ENCODE data around the gene GNAQ. TPM values are rescaled to one million over a fixed set of nuclear protein-coding genes. Genes with fewer than 3 reads are reported as not detected.

Gene GNAQ
- total RNA-seq, 1 donor from 2014 or later = 21.3 TPM

GRCh38 chr9:77926371-77926878 lies 105.2 kb downstream of the GNAQ start:
- TF ChIP-seq, protein P1, sequence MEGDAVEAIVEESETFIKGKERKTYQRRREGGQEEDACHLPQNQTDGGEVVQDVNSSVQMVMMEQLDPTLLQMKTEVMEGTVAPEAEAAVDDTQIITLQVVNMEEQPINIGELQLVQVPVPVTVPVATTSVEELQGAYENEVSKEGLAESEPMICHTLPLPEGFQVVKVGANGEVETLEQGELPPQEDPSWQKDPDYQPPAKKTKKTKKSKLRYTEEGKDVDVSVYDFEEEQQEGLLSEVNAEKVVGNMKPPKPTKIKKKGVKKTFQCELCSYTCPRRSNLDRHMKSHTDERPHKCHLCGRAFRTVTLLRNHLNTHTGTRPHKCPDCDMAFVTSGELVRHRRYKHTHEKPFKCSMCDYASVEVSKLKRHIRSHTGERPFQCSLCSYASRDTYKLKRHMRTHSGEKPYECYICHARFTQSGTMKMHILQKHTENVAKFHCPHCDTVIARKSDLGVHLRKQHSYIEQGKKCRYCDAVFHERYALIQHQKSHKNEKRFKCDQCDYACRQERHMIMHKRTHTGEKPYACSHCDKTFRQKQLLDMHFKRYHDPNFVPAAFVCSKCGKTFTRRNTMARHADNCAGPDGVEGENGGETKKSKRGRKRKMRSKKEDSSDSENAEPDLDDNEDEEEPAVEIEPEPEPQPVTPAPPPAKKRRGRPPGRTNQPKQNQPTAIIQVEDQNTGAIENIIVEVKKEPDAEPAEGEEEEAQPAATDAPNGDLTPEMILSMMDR (IDR thresholded peaks at IDR 0.05; ENCODE audit: insufficient read depth, low read length, severe bottlenecking) = no peak
- Histone ChIP-seq H3K36me3 (ENCODE audit: control insufficient read depth, insufficient read depth, low read length) (no peaks in the 10 kb centered on the region), H3K4me3 (ENCODE audit: low read depth, low read length) (no peak overlapping the region), H3K27me3 (ENCODE audit: control insufficient read depth, insufficient read depth, low read length) (no peaks in the 10 kb centered on the region)
- FAIRE-seq (no peak), DNase-seq (ENCODE audit: low read depth) (peak; percentile 67)

- DNase-seq (ENCODE audit: low read depth) (no peak), FAIRE-seq (no peak)
- H3K27me3 ChIP-seq (ENCODE audit: control insufficient read depth, insufficient read depth, low read length) = no peaks in the 10 kb centered on the region
- H3K4me3 ChIP-seq (ENCODE audit: low read depth, low read length) = no peak overlapping the region
- TF ChIP-seq, protein P1 (IDR thresholded peaks at IDR 0.05; ENCODE audit: insufficient read depth, low read length, severe bottlenecking) = no peak
- H3K36me3 ChIP-seq (ENCODE audit: control insufficient read depth, insufficient read depth, low read length) = no peaks in the 10 kb centered on the region
Measured at GRCh38 chr9:77922591-77922990, 109.0 kb downstream of the GNAQ start.

DNA sequence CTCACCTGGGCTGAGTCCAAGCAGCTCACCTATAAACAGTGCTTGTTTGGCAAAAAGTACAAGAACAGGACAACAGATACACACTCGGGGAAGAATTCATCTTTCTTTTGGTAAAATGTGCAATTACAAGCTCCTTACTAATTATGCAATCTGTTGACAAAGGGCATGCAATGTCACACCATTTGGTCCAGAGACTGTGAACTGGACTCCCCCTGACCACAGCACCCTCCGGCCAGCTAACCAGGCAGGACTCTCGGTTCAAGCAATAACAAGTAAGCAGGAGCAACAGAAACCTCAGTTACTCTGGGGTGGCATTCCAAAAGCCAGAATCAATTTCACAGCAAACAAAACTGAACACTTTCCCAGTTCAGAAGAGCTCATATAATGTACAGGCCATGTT lies 113.8 kb downstream of the GNAQ start:
- DNase-seq (ENCODE audit: low read depth) (no peak), FAIRE-seq (no peak)
- no peak overlapping the region for H3K4me3 ChIP-seq (ENCODE audit: low read depth, low read length)
- TF ChIP-seq, protein P1 (IDR thresholded peaks at IDR 0.05; ENCODE audit: insufficient read depth, low read length, severe bottlenecking) = no peak
- H3K36me3 ChIP-seq (ENCODE audit: control insufficient read depth, insufficient read depth, low read length) = no peaks in the 10 kb centered on the region
- no peaks in the 10 kb centered on the region for H3K27me3 ChIP-seq (ENCODE audit: control insufficient read depth, insufficient read depth, low read length)

DNA sequence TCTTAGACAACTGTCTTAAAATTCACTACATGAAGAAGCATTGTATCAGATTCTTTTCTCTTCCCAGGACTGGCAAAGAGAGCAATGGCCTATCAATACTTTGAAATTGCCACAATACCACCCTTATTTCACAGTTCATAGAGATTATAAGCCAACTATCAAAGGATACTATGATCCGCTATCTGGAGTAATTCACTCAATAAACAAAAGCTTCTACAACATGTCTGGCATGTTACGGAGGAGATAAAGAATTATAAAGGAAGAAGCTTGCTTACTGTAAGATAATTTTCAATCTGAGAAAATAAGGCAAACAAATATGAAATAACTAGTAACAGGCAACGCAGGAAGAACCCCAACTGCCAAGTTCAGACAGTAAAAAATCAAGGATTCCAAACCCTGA lies 114.8 kb downstream of the GNAQ start:
- FAIRE-seq = no peak

GRCh38 chr9:77916410-77916819 lies 115.2 kb downstream of the GNAQ start:
- H3K27me3 ChIP-seq (ENCODE audit: control insufficient read depth, insufficient read depth, low read length) = no peaks in the 10 kb centered on the region
- FAIRE-seq = no peak
- TF ChIP-seq, protein P1 (IDR thresholded peaks at IDR 0.05; ENCODE audit: insufficient read depth, low read length, severe bottlenecking) = no peak

More for the DNA sequence above, 114.8 kb downstream of the GNAQ start:
- no peaks in the 10 kb centered on the region for H3K27me3 ChIP-seq (ENCODE audit: control insufficient read depth, insufficient read depth, low read length)
- no peak overlapping the region for H3K4me3 ChIP-seq (ENCODE audit: low read depth, low read length)
- no peak for DNase-seq (ENCODE audit: low read depth)
- H3K36me3 ChIP-seq (ENCODE audit: control insufficient read depth, insufficient read depth, low read length) = no peaks in the 10 kb centered on the region
- TF ChIP-seq, protein P1 (IDR thresholded peaks at IDR 0.05; ENCODE audit: insufficient read depth, low read length, severe bottlenecking) = no peak

DNA sequence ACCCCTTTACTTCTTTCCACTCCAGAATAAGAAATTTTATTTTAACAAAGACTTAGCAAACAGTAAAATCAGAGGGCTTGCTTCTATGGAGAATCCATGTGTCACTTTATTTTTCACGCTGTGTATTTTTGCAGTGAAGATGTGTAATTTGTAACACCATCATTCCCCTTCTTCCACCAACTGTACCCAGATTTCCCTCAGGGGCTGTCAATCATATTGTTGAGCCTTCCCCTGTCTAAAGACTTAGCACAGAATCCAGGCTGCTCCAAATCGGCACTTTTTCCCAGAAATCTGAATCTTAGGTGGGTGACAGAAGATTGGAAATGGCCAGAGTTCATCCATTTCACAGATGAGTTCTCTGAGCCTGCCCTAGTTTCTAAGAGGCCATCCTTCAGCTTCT lies 115.9 kb downstream of the GNAQ start:
- H3K36me3 ChIP-seq (ENCODE audit: control insufficient read depth, insufficient read depth, low read length) = no peaks in the 10 kb centered on the region
- no peak overlapping the region for H3K4me3 ChIP-seq (ENCODE audit: low read depth, low read length)
- FAIRE-seq (no peak), DNase-seq (ENCODE audit: low read depth) (no peak)
- TF ChIP-seq, protein P1 (IDR thresholded peaks at IDR 0.05; ENCODE audit: insufficient read depth, low read length, severe bottlenecking) = no peak
- no peaks in the 10 kb centered on the region for H3K27me3 ChIP-seq (ENCODE audit: control insufficient read depth, insufficient read depth, low read length)

More at GRCh38 chr9:77916410-77916819, 115.2 kb downstream of the GNAQ start:
- Histone ChIP-seq H3K4me3 (ENCODE audit: low read depth, low read length) (no peak overlapping the region), H3K36me3 (ENCODE audit: control insufficient read depth, insufficient read depth, low read length) (no peaks in the 10 kb centered on the region)
- no peak for DNase-seq (ENCODE audit: low read depth)

All from bronchial epithelial cell (primary cell).